D341Med (cell line): ENCODE data around the gene CAPN5.
"Not testable (repeated sequence)": the region's sequence is repeated elsewhere in the genome, so short reads cannot be mapped to it uniquely, and the experiment has no call there.

Experiments
- DNase-seq: peaks from one replicate; pipeline ENCODE4 v3.0.0; 2012; ENCODE audit warnings: low spot score

Gene CAPN5

GRCh38 chr11:77096591-77097019 lies 29.8 kb downstream of the CAPN5 start:
- DNase-seq = no peak

GRCh38 chr11:77097180-77097579 lies 30.4 kb downstream of the CAPN5 start:
- not testable (repeated sequence) for DNase-seq

GRCh38 chr11:77100166-77101042 lies 33.6 kb downstream of the CAPN5 start:
- DNase-seq = no peak

GRCh38 chr11:77101043-77101537 lies 34.3 kb downstream of the CAPN5 start:
- DNase-seq = no peak

GRCh38 chr11:77102246-77103210 lies 35.8 kb downstream of the CAPN5 start, which contains the start of gene OMP:
Gene OMP, plus strand, starts transcription at chr11:77102840. Its CDS starts 0 bp downstream, at chr11:77102840.
- no peak for DNase-seq

GRCh38 chr11:77103319-77103718 lies 36.5 kb downstream of the CAPN5 start:
- DNase-seq = no peak

- no peak for DNase-seq
These were observed 38.0 kb downstream of the CAPN5 start for GRCh38 chr11:77104727-77105126.

GRCh38 chr11:77106321-77106720 lies 39.5 kb downstream of the CAPN5 start:
- no peak for DNase-seq

- no peak for DNase-seq
These were observed 40.0 kb downstream of the CAPN5 start for GRCh38 chr11:77106759-77107158.

GRCh38 chr11:77107950-77108349 lies 41.2 kb downstream of the CAPN5 start:
- DNase-seq = no peak

- DNase-seq = no peak
These were observed 41.7 kb downstream of the CAPN5 start for GRCh38 chr11:77108436-77108835.

GRCh38 chr11:77109236-77110019 lies 42.7 kb downstream of the CAPN5 start:
- DNase-seq = no peak

GRCh38 chr11:77110836-77111235 lies 44.1 kb downstream of the CAPN5 start:
- no peak for DNase-seq

- no peak for DNase-seq
These were observed 44.5 kb downstream of the CAPN5 start for GRCh38 chr11:77111277-77111676.

GRCh38 chr11:77111946-77112345 lies 45.2 kb downstream of the CAPN5 start:
- no peak for DNase-seq

GRCh38 chr11:77112641-77113381 lies 46.0 kb downstream of the CAPN5 start:
- DNase-seq = no peak

- peak; percentile 67 for DNase-seq
These were observed 46.8 kb downstream of the CAPN5 start for GRCh38 chr11:77113382-77114088.

GRCh38 chr11:77114089-77114463 lies 47.3 kb downstream of the CAPN5 start:
- no peak for DNase-seq

GRCh38 chr11:77115181-77115611 lies 48.4 kb downstream of the CAPN5 start:
- DNase-seq = no peak

- no peak for DNase-seq
These were observed 49.2 kb downstream of the CAPN5 start for GRCh38 chr11:77115956-77116355.
